Liver (tissue), 9 donors: ENCODE data around the gene LY86. TPM values are rescaled to one million over a fixed set of nuclear protein-coding genes. Genes with fewer than 3 reads are reported as not detected.

Source experiments
- DNase-seq: peaks from one replicate; pipeline ENCODE4 v3.0.0-alpha.2; 2017; ENCODE audit warnings: low spot score
- H3K27ac ChIP-seq, 2 donors: one replicate each; pipeline ENCODE4 v1.7.0; 2013; ENCODE audit warnings: inconsistent platforms in 2 of 2, low read length in 2 of 2, control low read depth in 1 of 2, low read depth in 1 of 2, mild to moderate bottlenecking in 1 of 2
- H3K27me3 ChIP-seq, 4 donors: one replicate each; pipeline versions ENCODE4 v1.6.1 to v1.7.0; 2013; ENCODE audit warnings: low read length in 3 of 4, inconsistent platforms in 1 of 4, mild to moderate bottlenecking in 1 of 4, moderate library complexity in 1 of 4; ENCODE audit not compliant: control insufficient read depth in 4 of 4, insufficient read depth in 4 of 4
- H3K36me3 ChIP-seq, 4 donors: one replicate each; pipeline versions ENCODE4 v1.6.1 to v1.7.0; 2013; ENCODE audit warnings: low read length in 3 of 4, mild to moderate bottlenecking in 3 of 4, low read depth in 1 of 4, moderate library complexity in 1 of 4; ENCODE audit not compliant: control insufficient read depth in 4 of 4, insufficient read depth in 3 of 4
- H3K4me1 ChIP-seq, 4 donors: one replicate each; pipeline versions ENCODE4 v1.6.1 to v1.7.0; 2013; ENCODE audit warnings: low read length in 3 of 4, mild to moderate bottlenecking in 3 of 4, moderate library complexity in 1 of 4; ENCODE audit not compliant: control insufficient read depth in 4 of 4, insufficient read depth in 4 of 4
- H3K4me3 ChIP-seq, 3 donors: one replicate each; pipeline versions ENCODE4 v1.6.1 to v1.7.0; 2013; ENCODE audit warnings: low read length in 3 of 3, control low read depth in 1 of 3, low read depth in 1 of 3, mild to moderate bottlenecking in 1 of 3
- H3K9ac ChIP-seq, 2 donors: one replicate each; pipeline ENCODE4 v1.7.0; 2013; ENCODE audit warnings: low read length in 2 of 2, mild to moderate bottlenecking in 2 of 2, moderate library complexity in 2 of 2, control low read depth in 1 of 2, low read depth in 1 of 2
- H3K9me3 ChIP-seq, 4 donors: one replicate each; pipeline versions ENCODE4 v1.6.1 to v1.7.0; 2013; ENCODE audit warnings: low read length in 3 of 4; ENCODE audit not compliant: control insufficient read depth in 4 of 4
- ATF3 ChIP-seq: IDR thresholded peaks from 2 replicates; pipeline ENCODE4 v1.6.1; 2016; ENCODE audit warnings: antibody characterized with exemption
- CTCF ChIP-seq: fragments of 150-350 bp; IDR thresholded peaks from 2 replicates; pipeline ENCODE4 v1.5.1; 2017; ENCODE audit warnings: improper control_type of control experiment, low read depth, low read length; ENCODE audit not compliant: missing input control
- FOXA1 ChIP-seq: IDR thresholded peaks from 2 replicates; pipeline ENCODE4 v1.6.1; 2016; ENCODE audit warnings: antibody characterized with exemption
- FOXA2 ChIP-seq: IDR thresholded peaks from 2 replicates; pipeline ENCODE4 v1.6.1; 2016; ENCODE audit warnings: antibody characterized with exemption
- HNF4A ChIP-seq, 2 donors: conservative IDR thresholded peaks; 2 replicates each; pipeline ENCODE4 v1.6.1; 2016; ENCODE audit warnings: antibody characterized with exemption in 2 of 2, mild to moderate bottlenecking in 2 of 2
- HNF4G ChIP-seq: IDR thresholded peaks from 2 replicates; pipeline ENCODE4 v1.6.1; 2016; ENCODE audit warnings: antibody characterized with exemption
- JUND ChIP-seq, 2 donors: IDR thresholded peaks; 2 replicates each; pipeline ENCODE4 v1.6.1; 2016; ENCODE audit warnings: antibody characterized with exemption in 2 of 2
- RAD21 ChIP-seq, 2 donors: IDR thresholded peaks; 2 replicates each; pipeline ENCODE4 v1.6.1; 2016; ENCODE audit warnings: antibody characterized with exemption in 2 of 2, mild to moderate bottlenecking in 2 of 2
- RXRA ChIP-seq, 2 donors: IDR thresholded peaks; 2 replicates each; pipeline ENCODE4 v1.6.1; 2017 to 2018; ENCODE audit warnings: antibody characterized with exemption in 2 of 2, mild to moderate bottlenecking in 1 of 2
- TAF1 ChIP-seq: conservative IDR thresholded peaks from 2 replicates; pipeline ENCODE4 v1.6.1; 2016; ENCODE audit warnings: antibody characterized with exemption, mild to moderate bottlenecking
- WGBS: extraction: QIAGEN DNeasy Blood & Tissue Kit; methylation state at CpG from one replicate; pipeline ENCODE4 v1.1.7; 2013; 5-methylcytosine and 5-hydroxymethylcytosine counted together
- polyA plus RNA-seq, 2 donors: library from polyadenylated mRNA; stranded (reverse) in 1 of 2; unstranded in 1 of 2; fragments of 200-250 nt in 1 of 2; fragments of >200 nt in 1 of 2; fragmentation: Nextera tagmentation in 1 of 2; extraction: Ambion mirVana in 1 of 2; gene quantifications; one replicate each; pipeline versions ENCODE4 v1.2.1 to v1.2.3, GENCODE V29; 2013 to 2015
- total RNA-seq, 2 donors: library from RNA; depleted of rRNA; stranded (reverse); fragments of >200 nt; gene quantifications; one replicate each; pipeline ENCODE4 v1.2.3, GENCODE V29; 2014
- donor health status: healthy.
- donor health status: healthy.
- donor health status: healthy.
- donor health status: healthy.
- donor health status: healthy.

LY86 gene
- total and polyA plus RNA-seq, 4 donors: 1.4 to 7.8 (median 3.7) TPM

GRCh38 chr6:6546318-6547109 is 42.0 kb upstream of the LY86 start:
- H3K4me1 ChIP-seq: peaks cover 4 to 14% (median 11%) of the 10 kb centered on the region in 4 donors
- 1% methylated on average over 64 of the region's 64 CpGs for WGBS
- H3K27me3 ChIP-seq: peaks cover 0 to 17% (median 6%) of the 10 kb centered on the region in 4 donors
- H3K36me3 ChIP-seq: no peaks in the 10 kb centered on the region
- peak; percentile 40 for DNase-seq
- peak overlapping the region in 2 of 3 donors; percentile 42 to 55 for H3K4me3 ChIP-seq
- no peak overlapping the region for H3K27ac ChIP-seq
- H3K9me3 ChIP-seq: no peaks in the 10 kb centered on the region
- TF ChIP-seq RXRA (IDR thresholded peaks at IDR 0.05): no peak
- TF ChIP-seq CTCF: no peak
- no peak for TF ChIP-seq JUND (IDR thresholded peaks at IDR 0.05)
- no peak for TF ChIP-seq RAD21 (IDR thresholded peaks at IDR 0.05)
- TF ChIP-seq FOXA1: no peak
- no peak for TF ChIP-seq HNF4G
- TF ChIP-seq TAF1: no peak
- no peak for TF ChIP-seq FOXA2
- peak overlapping the region in 1 of 2 donors; percentile 1 for H3K9ac ChIP-seq

GRCh38 chr6:6547110-6547879 is 41.2 kb upstream of the LY86 start:
- peak; percentile 85 for DNase-seq
- peaks cover 4 to 14% (median 11%) of the 10 kb centered on the region in 4 donors for H3K4me1 ChIP-seq
- H3K9me3 ChIP-seq: no peaks in the 10 kb centered on the region
- H3K4me3 ChIP-seq: peak overlapping the region in 2 of 3 donors; percentile 42 to 55
- no peaks in the 10 kb centered on the region for H3K36me3 ChIP-seq
- peak overlapping the region in 1 of 2 donors; percentile 1 for H3K9ac ChIP-seq
- no peak overlapping the region for H3K27ac ChIP-seq
- TF ChIP-seq CTCF (peak; percentile 98), ATF3 (peak; percentile 72), RAD21 (IDR thresholded peaks at IDR 0.05) (peak; percentile 97 to 98), RXRA (IDR thresholded peaks at IDR 0.05) (peak in 1 of 2 donors; percentile 13), HNF4A (conservative IDR thresholded peaks at IDR 0.05) (no peak), JUND (IDR thresholded peaks at IDR 0.05) (peak in 1 of 2 donors; percentile 29)
- H3K27me3 ChIP-seq: peaks cover 0 to 14% (median 6%) of the 10 kb centered on the region in 4 donors
- whole genome bisulfite sequencing: 17% methylated on average over 14 of the region's 14 CpGs
